Measurements from ENCODE around the gene ULK3.

GRCh38 chr15:74855857-74856256 is 12.9 kb upstream of the ULK3 start:
- no peak for TF ChIP-seq CTCF (IDR thresholded peaks at IDR 0.05)
- TF ChIP-seq EZH2 (IDR thresholded peaks at IDR 0.05; ENCODE audit: borderline replicate concordance, insufficient read depth, low read depth, low read length, poor library complexity, severe bottlenecking), result no peak
